WTC11 (cell line): Measurements from ENCODE around the gene UBE2F. TPM values are rescaled to one million over a fixed set of nuclear protein-coding genes. Genes with fewer than 3 reads are reported as not detected.
"Not testable (repeated sequence)": the region's sequence is repeated elsewhere in the genome, so short reads cannot be mapped to it uniquely, and the experiment has no call there.

Source experiments
- ATAC-seq: fragments of 200-7000 bp; cut with Tn5 transposase; 2 replicates; pipeline ENCODE4 v1.10.0; 2021; ENCODE audit warnings: mild to moderate bottlenecking, moderate library complexity
- CTCF ChIA-PET: fragments of 300-600 bp; sonication (Branson Sonifier 250); formaldehyde crosslinking; loops from one replicate; lab custom pipeline; 2021; ENCODE audit warnings: antibody characterized with exemption; lab: Charles Lee
- POLR2A ChIA-PET: fragments of 350-600 bp; sonication (Branson Sonifier 250); formaldehyde crosslinking; loops from one replicate; lab custom pipeline; 2021; ENCODE audit warnings: antibody characterized with exemption; lab: Charles Lee
- DNase-seq: peaks from one replicate; pipeline ENCODE4 v3.0.0; 2021; ENCODE audit warnings: low spot score
- H3K27ac Mint-ChIP-seq: 2 replicates; pipeline ENCODE4 v1.8.0; 2021; ENCODE audit warnings: mixed read lengths
- H3K27me3 Mint-ChIP-seq: 2 replicates; pipeline ENCODE4 v1.8.0; 2021; ENCODE audit warnings: low read depth, mild to moderate bottlenecking, moderate library complexity, mixed read lengths
- H3K36me3 Mint-ChIP-seq: 2 replicates; pipeline ENCODE4 v1.8.0; 2021; ENCODE audit warnings: mixed read lengths
- H3K4me1 Mint-ChIP-seq: 2 replicates; pipeline ENCODE4 v1.8.0; 2022; ENCODE audit warnings: mixed read lengths
- H3K4me3 Mint-ChIP-seq: 2 replicates; pipeline ENCODE4 v1.8.0; 2021; ENCODE audit warnings: mild to moderate bottlenecking, moderate library complexity, mixed read lengths
- H3K9me3 Mint-ChIP-seq: 2 replicates; pipeline ENCODE4 v1.8.0; 2021; ENCODE audit warnings: mixed read lengths
- ATF6 ChIP-seq: sonication (generic); formaldehyde crosslinking; IDR thresholded peaks from 2 replicates; pipeline ENCODE4 v1.8.1; 2023; ENCODE audit warnings: mild to moderate bottlenecking, missing genetic modification reagents
- PREB ChIP-seq: sonication (generic); formaldehyde crosslinking; IDR thresholded peaks from 2 replicates; pipeline ENCODE4 v1.8.1; 2022; ENCODE audit warnings: mild to moderate bottlenecking, missing genetic modification reagents, moderate library complexity, borderline replicate concordance
- SMAD3 ChIP-seq: sonication (generic); formaldehyde crosslinking; IDR thresholded peaks from 2 replicates; pipeline ENCODE4 v1.8.0; 2022; ENCODE audit warnings: missing genetic modification reagents, mild to moderate bottlenecking, borderline replicate concordance
- SOX15 ChIP-seq: fragments of 250-450 bp; sonication (Bioruptor Pico); IDR thresholded peaks from 2 replicates; pipeline ENCODE4 v1.9.0; 2021; ENCODE audit warnings: mild to moderate bottlenecking
- TEAD1 ChIP-seq: sonication (generic); formaldehyde crosslinking; IDR thresholded peaks from 2 replicates; pipeline ENCODE4 v1.8.0; 2022; ENCODE audit warnings: mild to moderate bottlenecking, missing genetic modification reagents
- TP53 ChIP-seq: sonication (generic); formaldehyde crosslinking; IDR thresholded peaks from 2 replicates; pipeline ENCODE4 v1.8.1; 2023; ENCODE audit warnings: mild to moderate bottlenecking, missing genetic modification reagents
- total RNA-seq: library from RNA; stranded (reverse); gene quantifications from 3 replicates; pipeline ENCODE4 v1.2.3, GENCODE V29; 2021
- TF ChIP-seq, protein P1 (sequence below): fragments of 250-450 bp; sonication (Bioruptor Pico); conservative IDR thresholded peaks from 2 replicates; pipeline ENCODE4 v1.9.0; 2021; ENCODE audit warnings: mild to moderate bottlenecking
- TF ChIP-seq, protein P2 (sequence below): sonication (generic); formaldehyde crosslinking; IDR thresholded peaks from 2 replicates; pipeline ENCODE4 v1.8.1; 2023; ENCODE audit warnings: mild to moderate bottlenecking, missing genetic modification reagents, moderate library complexity

UBE2F gene
- total RNA-seq, 1 experiment from 2014 or later = 49.5 TPM

DNA sequence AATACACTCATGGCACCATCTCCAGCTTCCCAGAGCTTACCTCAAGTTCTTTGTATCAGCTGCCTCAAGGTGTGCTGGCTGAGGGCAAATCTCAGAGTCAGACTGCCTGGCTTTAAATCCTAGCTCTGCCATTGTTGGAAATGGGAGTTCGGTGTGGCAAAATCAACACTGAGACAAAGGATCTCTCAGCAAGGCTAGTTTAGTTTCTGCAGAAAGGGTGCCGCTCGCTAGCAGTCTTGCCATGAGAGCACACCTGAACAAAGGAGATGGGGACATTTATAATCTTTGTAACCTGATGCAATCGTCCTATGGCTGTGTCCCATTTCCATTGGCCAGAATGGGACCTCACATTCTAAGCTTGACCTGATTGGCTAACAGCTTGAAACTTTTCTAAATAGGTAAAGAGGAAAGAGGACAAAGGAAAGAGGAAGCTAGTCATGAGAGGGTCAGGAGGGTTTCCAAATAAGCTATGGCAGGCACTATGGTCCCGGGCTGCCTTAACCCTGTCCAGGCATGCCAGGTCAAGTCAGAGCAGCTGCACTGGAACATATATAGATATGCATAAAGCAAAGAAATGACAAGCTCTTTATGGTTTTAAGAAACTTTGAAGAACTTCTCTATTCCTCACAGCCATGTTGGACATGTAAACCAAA, 4.3 kb upstream of the UBE2F start (continued):
- TF ChIP-seq PREB (CRISPR knock-in tag) = no peak

- H3K27ac Mint-ChIP-seq, ATAC-seq, H3K27me3 Mint-ChIP-seq, DNase-seq, H3K4me3 Mint-ChIP-seq, CTCF ChIA-PET: not testable (repeated sequence)
- Mint-ChIP-seq H3K9me3 (peaks cover 14% of the 10 kb centered on the region), H3K36me3 (peaks cover 10% of the 10 kb centered on the region), H3K4me1 (peaks cover 11% of the 10 kb centered on the region)
- POLR2A ChIA-PET = interaction anchor here (0.7 kb wide), 1 partner anchor 105 kb away, joined by 3 read pairs; no protein-coding TSS in a partner anchor
Measured at GRCh38 chr2:237963490-237963991, 3.3 kb upstream of the UBE2F start.

DNA sequence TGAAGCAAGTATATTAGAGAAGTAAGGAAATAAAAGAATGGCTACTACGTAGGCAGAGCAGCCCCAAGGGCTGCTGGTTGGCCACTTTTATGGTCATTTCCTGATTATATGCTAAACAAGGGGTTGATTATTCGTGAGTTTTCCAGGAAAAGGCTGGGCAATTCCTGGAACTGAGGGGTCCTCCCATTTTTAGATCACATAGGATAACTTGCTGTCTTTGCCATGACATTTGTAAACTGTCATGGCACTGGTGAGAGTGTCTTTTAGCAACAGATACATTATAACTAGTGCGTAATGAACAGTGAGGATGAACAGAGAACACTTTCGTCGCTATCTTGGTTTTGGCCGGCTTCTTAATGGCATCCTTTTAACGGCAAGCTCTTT, 2.6 kb upstream of the UBE2F start:
- no peak overlapping the region for H3K27ac Mint-ChIP-seq
- no peak for ATAC-seq
- ChIA-PET POLR2A (no interaction called here), CTCF (no interaction called here)
- peaks cover 14% of the 10 kb centered on the region for H3K9me3 Mint-ChIP-seq
- H3K36me3 Mint-ChIP-seq = peaks cover 10% of the 10 kb centered on the region
- H3K4me3 Mint-ChIP-seq = no peak overlapping the region
- H3K4me1 Mint-ChIP-seq = peaks cover 18% of the 10 kb centered on the region
- DNase-seq = no peak
- peaks cover 4% of the 10 kb centered on the region for H3K27me3 Mint-ChIP-seq
- TF ChIP-seq SMAD3 (CRISPR knock-in tag) = no peak

DNA sequence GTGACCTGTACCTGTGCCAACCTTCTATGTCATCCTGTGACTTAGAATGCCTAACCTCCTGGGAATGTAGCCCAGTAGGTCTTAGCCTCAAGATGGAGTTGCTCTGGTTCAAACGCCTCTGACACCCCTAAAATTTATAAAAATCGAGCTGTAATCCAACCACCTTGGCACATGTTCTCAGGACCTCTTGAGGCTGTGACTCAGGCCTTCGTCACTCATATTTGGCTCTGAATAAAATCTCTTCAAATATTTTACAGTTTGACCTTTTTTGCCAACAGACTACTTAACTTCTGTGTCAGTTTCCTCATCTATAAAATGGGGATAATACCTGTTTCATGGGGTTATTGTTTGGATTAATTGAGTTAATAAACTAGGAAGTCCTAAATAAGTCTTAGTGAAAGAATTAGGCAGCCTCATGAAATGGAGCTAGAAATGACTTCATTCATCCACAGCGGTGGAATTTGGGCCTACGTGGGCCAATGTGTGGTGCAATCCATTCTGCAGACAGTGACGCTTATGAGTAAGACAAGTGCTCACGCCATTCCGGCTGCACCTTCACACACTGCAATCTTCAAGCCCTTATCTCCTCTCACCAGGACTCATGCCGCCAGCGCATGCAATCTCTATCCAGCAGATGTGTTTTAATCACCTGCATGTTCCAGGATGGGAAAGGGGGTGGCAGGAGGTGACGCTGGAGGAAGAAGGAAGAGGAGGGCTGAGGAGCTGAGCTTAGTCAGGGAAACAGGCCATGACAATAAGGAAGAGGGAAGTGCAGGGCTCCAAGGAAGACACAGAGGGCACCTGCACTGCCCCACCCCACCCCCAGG, 2.0 kb upstream of the UBE2F start:
- ChIA-PET CTCF (interaction anchor here (0.8 to 1.0 kb wide), 2 partner anchors 42 to 107 kb away, joined by 3 read pairs; no protein-coding TSS in a partner anchor), POLR2A (no interaction called here)
- no peak for TF ChIP-seq TEAD1 (CRISPR knock-in tag)
- TF ChIP-seq, protein P1, sequence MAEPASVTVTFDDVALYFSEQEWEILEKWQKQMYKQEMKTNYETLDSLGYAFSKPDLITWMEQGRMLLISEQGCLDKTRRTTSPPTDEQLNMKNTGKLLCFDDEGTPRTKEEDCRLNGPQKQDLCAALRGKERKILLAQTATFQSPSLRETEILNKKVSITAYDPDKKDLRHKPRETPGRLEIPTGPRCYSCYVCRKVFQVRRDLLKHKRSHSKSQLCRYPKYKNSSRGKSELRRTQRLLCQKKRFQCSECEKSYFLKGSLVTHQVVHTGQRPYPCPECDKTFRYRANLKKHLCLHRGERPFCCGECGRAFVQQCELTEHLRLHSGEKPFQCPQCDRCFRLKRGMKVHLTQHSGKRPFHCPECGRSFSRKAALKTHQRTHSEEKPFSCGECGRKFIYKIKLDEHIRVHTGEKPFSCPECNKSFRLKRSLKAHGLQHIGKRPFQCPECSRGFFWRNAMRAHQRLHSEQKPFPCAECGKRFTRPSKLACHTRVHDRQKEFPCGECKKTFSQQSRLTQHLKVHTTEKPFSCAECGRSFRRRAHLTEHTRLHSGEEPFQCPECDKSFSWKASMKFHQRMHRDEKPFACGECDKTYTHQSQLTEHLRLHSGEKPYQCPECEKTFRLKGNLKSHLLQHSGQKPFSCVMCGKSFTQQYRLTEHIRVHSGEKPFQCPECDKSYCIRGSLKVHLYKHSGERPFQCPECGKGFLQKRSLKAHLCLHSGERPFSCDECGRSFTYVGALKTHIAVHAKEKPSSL (CRISPR knock-in tag) = no peak
- no peak for TF ChIP-seq SOX15 (CRISPR knock-in tag)
- no peak for TF ChIP-seq ATF6 (CRISPR knock-in tag)
- TF ChIP-seq, protein P2, sequence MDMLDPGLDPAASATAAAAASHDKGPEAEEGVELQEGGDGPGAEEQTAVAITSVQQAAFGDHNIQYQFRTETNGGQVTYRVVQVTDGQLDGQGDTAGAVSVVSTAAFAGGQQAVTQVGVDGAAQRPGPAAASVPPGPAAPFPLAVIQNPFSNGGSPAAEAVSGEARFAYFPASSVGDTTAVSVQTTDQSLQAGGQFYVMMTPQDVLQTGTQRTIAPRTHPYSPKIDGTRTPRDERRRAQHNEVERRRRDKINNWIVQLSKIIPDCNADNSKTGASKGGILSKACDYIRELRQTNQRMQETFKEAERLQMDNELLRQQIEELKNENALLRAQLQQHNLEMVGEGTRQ (CRISPR knock-in tag) = no peak
- TF ChIP-seq PREB (CRISPR knock-in tag) = no peak
- no peak for TF ChIP-seq TP53 (CRISPR knock-in tag)

GRCh38 chr2:237965844-237966243, 970 bp upstream of the UBE2F start:
- peaks cover 14% of the 10 kb centered on the region for H3K9me3 Mint-ChIP-seq
- POLR2A ChIA-PET, DNase-seq, H3K27me3 Mint-ChIP-seq, ATAC-seq: not testable (repeated sequence)
- H3K4me3 Mint-ChIP-seq = peak overlapping the region; percentile 94
- H3K27ac Mint-ChIP-seq = peak overlapping the region; percentile 96; the same call in 1 of the 2 replicates
- peaks cover 16% of the 10 kb centered on the region for H3K36me3 Mint-ChIP-seq
- peaks cover 30% of the 10 kb centered on the region for H3K4me1 Mint-ChIP-seq
- CTCF ChIA-PET = interaction anchor here (1.0 kb wide), 1 partner anchor 108 kb away, joined by 3 read pairs; no protein-coding TSS in a partner anchor

More for the DNA sequence above, 2.0 kb upstream of the UBE2F start:
- peaks cover 14% of the 10 kb centered on the region for H3K9me3 Mint-ChIP-seq
- DNase-seq = no peak
- H3K4me1 Mint-ChIP-seq = peaks cover 24% of the 10 kb centered on the region
- H3K36me3 Mint-ChIP-seq = peaks cover 15% of the 10 kb centered on the region
- H3K27me3 Mint-ChIP-seq = peaks cover 4% of the 10 kb centered on the region
- no peak for ATAC-seq
- no peak overlapping the region for H3K27ac Mint-ChIP-seq
- H3K4me3 Mint-ChIP-seq = no peak overlapping the region
